Common myeloid progenitor, CD34-positive (primary cell): ENCODE measurements around the gene SERPINE1.

Source experiments
- CTCF ChIA-PET: fragments of 350-600 bp; sonication (Branson Sonifier 250); formaldehyde crosslinking; loops from one replicate; lab custom pipeline; 2021; ENCODE audit warnings: antibody characterized with exemption; lab: Charles Lee
- POLR2A ChIA-PET: fragments of 350-600 bp; sonication (Branson Sonifier 250); formaldehyde crosslinking; loops from one replicate; lab custom pipeline; 2021; ENCODE audit warnings: antibody characterized with exemption; lab: Charles Lee
- DNase-seq, 3 donors: peaks; one replicate each; pipeline versions ENCODE4 v3.0.0 to v3.0.0-alpha.2; 2013
- H3K27ac ChIP-seq, 2 experiments: 1 replicate in 1 of 2; 2 replicates in 1 of 2; pipeline ENCODE4 v1.7.0; 2013; ENCODE audit warnings: inconsistent platforms in 2 of 2, low read length in 2 of 2, mild to moderate bottlenecking in 2 of 2, low read depth in 1 of 2, moderate library complexity in 1 of 2; ENCODE audit not compliant: severe bottlenecking in 2 of 2, insufficient read depth in 1 of 2, poor library complexity in 1 of 2
- H3K27me3 ChIP-seq, 5 experiments: replicated peaks in 2 of 5; 1 replicate in 3 of 5; 2 replicates in 2 of 5; pipeline versions ENCODE4 v1.6.1 to v1.7.0; 2013; ENCODE audit warnings: low read length in 4 of 5, mild to moderate bottlenecking in 2 of 5, moderate library complexity in 2 of 5, inconsistent platforms in 1 of 5; ENCODE audit not compliant: insufficient read depth in 5 of 5, control insufficient read depth in 4 of 5
- H3K36me3 ChIP-seq, 4 experiments: 1 replicate in 2 of 4; 2 replicates in 2 of 4; pipeline versions ENCODE4 v1.6.1 to v1.7.0; 2013; ENCODE audit warnings: low read length in 3 of 4, control low read depth in 1 of 4, mild to moderate bottlenecking in 1 of 4; ENCODE audit not compliant: control insufficient read depth in 4 of 4, insufficient read depth in 4 of 4
- H3K4me1 ChIP-seq, 4 experiments: 1 replicate in 3 of 4; 2 replicates in 1 of 4; pipeline versions ENCODE4 v1.6.1 to v1.7.1; 2013; ENCODE audit warnings: low read length in 3 of 4, mild to moderate bottlenecking in 3 of 4, control low read depth in 1 of 4, inconsistent platforms in 1 of 4, moderate library complexity in 1 of 4; ENCODE audit not compliant: control insufficient read depth in 4 of 4, insufficient read depth in 4 of 4; ENCODE audit errors: control extremely low read depth in 1 of 4
- H3K4me3 ChIP-seq, 7 experiments: 1 replicate in 4 of 7; 2 replicates in 3 of 7; pipeline versions ENCODE4 v1.5.1 to v1.7.0; 2013; ENCODE audit warnings: mild to moderate bottlenecking in 7 of 7, low read length in 6 of 7, moderate library complexity in 6 of 7, inconsistent platforms in 2 of 7, low read depth in 2 of 7, control low read depth in 1 of 7; ENCODE audit not compliant: insufficient read depth in 4 of 7, control insufficient read depth in 1 of 7; ENCODE audit errors: extremely low read depth in 1 of 7
- H3K9me3 ChIP-seq, 5 experiments: 1 replicate in 4 of 5; 2 replicates in 1 of 5; pipeline versions ENCODE4 v1.6.1 to v1.7.1; 2013; ENCODE audit warnings: low read length in 4 of 5, mild to moderate bottlenecking in 2 of 5, inconsistent platforms in 1 of 5, low read depth in 1 of 5, moderate library complexity in 1 of 5; ENCODE audit not compliant: control insufficient read depth in 4 of 5, insufficient read depth in 2 of 5; ENCODE audit errors: control extremely low read depth in 1 of 5
- whole genome bisulfite sequencing: methylation state at CpG from one replicate; pipeline ENCODE4 v1.1.5; 2013; ENCODE audit not compliant: insufficient coverage; 5-methylcytosine and 5-hydroxymethylcytosine counted together

The SERPINE1 gene

GRCh38 chr7:101133621-101134398 lies 6.9 kb downstream of the SERPINE1 start:
- no peak overlapping the region for H3K4me3 ChIP-seq
- peaks cover 0 to 46% (median 3%) of the 10 kb centered on the region in 4 experiments for H3K36me3 ChIP-seq
- no peaks in the 10 kb centered on the region for H3K9me3 ChIP-seq
- H3K27ac ChIP-seq, result no peak overlapping the region
- peaks cover 0 to 31% (median 16%) of the 10 kb centered on the region in 4 experiments for H3K4me1 ChIP-seq
- ChIA-PET POLR2A (no interaction called here), CTCF (interaction anchor here (0.6 to 3.0 kb wide), 5 partner anchors 8 to 149 kb away, joined by 3 to 16 read pairs (median 3); no protein-coding TSS in a partner anchor)
- 90% methylated on average over 10 of the region's 15 CpGs for WGBS
- H3K27me3 ChIP-seq, result peaks cover 0 to 15% (median 2%) of the 10 kb centered on the region in 5 experiments
- no peak for DNase-seq

GRCh38 chr7:101134399-101134980 lies 7.6 kb downstream of the SERPINE1 start:
- ChIA-PET CTCF (interaction anchor here (0.8 to 3.0 kb wide), 4 partner anchors 9 to 148 kb away, joined by 3 to 16 read pairs (median 4); no protein-coding TSS in a partner anchor), POLR2A (no interaction called here)
- no peak overlapping the region for H3K4me3 ChIP-seq
- no peaks in the 10 kb centered on the region for H3K9me3 ChIP-seq
- peaks cover 0 to 15% (median 2%) of the 10 kb centered on the region in 5 experiments for H3K27me3 ChIP-seq
- H3K27ac ChIP-seq, result no peak overlapping the region
- H3K36me3 ChIP-seq, result peaks cover 0 to 46% (median 3%) of the 10 kb centered on the region in 4 experiments
- WGBS, result no CpG with 5 or more reads among the region's 6 CpGs
- peaks cover 0 to 36% (median 19%) of the 10 kb centered on the region in 4 experiments for H3K4me1 ChIP-seq
- peak in 1 of 3 donors; percentile 48 for DNase-seq

DNA sequence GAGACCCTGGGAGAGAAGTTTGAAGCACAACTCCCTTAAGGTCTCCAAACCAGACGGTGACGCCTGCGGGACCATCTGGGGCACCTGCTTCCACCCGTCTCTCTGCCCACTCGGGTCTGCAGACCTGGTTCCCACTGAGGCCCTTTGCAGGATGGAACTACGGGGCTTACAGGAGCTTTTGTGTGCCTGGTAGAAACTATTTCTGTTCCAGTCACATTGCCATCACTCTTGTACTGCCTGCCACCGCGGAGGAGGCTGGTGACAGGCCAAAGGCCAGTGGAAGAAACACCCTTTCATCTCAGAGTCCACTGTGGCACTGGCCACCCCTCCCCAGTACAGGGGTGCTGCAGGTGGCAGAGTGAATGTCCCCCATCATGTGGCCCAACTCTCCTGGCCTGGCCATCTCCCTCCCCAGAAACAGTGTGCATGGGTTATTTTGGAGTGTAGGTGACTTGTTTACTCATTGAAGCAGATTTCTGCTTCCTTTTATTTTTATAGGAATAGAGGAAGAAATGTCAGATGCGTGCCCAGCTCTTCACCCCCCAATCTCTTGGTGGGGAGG lies 10.8 kb downstream of the SERPINE1 start:
- Histone ChIP-seq H3K4me3 (peak overlapping the region in 3 of 7 experiments; percentile 26 to 69 (median 63)), H3K36me3 (peaks cover 0 to 30% (median 1%) of the 10 kb centered on the region in 4 experiments), H3K27ac (peak overlapping the region; percentile 61 to 84), H3K9me3 (no peaks in the 10 kb centered on the region), H3K27me3 (peaks cover 0 to 15% (median 2%) of the 10 kb centered on the region in 5 experiments), H3K4me1 (peaks cover 0 to 44% (median 21%) of the 10 kb centered on the region in 4 experiments)
- no peak for DNase-seq
- CTCF ChIA-PET, result interaction anchor here (0.8 to 2.8 kb wide), 13 partner anchors 9 to 145 kb away, joined by 3 to 10 read pairs (median 4); partner anchors contain the start of genes SERPINE1 and TRIM56
- WGBS, result 100% methylated on average over 4 of the region's 9 CpGs
- POLR2A ChIA-PET, result interaction anchor here (0.6 to 1.9 kb wide), 4 partner anchors 11 to 52 kb away, joined by 3 to 6 read pairs (median 4); partner anchors contain the start of genes SERPINE1 and TRIM56

DNA sequence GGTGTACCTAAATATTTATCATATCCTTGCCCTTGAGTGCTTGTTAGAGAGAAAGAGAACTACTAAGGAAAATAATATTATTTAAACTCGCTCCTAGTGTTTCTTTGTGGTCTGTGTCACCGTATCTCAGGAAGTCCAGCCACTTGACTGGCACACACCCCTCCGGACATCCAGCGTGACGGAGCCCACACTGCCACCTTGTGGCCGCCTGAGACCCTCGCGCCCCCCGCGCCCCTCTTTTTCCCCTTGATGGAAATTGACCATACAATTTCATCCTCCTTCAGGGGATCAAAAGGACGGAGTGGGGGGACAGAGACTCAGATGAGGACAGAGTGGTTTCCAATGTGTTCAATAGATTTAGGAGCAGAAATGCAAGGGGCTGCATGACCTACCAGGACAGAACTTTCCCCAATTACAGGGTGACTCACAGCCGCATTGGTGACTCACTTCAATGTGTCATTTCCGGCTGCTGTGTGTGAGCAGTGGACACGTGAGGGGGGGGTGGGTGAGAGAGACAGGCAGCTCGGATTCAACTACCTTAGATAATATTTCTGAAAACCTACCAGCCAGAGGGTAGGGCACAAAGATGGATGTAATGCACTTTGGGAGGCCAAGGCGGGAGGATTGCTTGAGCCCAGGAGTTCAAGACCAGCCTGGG lies 11.4 kb downstream of the SERPINE1 start:
- Histone ChIP-seq H3K9me3 (no peaks in the 10 kb centered on the region), H3K36me3 (peaks cover 0 to 27% (median 1%) of the 10 kb centered on the region in 4 experiments), H3K27ac (peak overlapping the region; percentile 61 to 84), H3K27me3 (peaks cover 0 to 15% (median 2%) of the 10 kb centered on the region in 5 experiments), H3K4me1 (peaks cover 0 to 44% (median 21%) of the 10 kb centered on the region in 4 experiments), H3K4me3 (peak overlapping the region in 4 of 7 experiments; percentile 26 to 69 (median 55))
- peak; percentile 98 to 99 (median 99) for DNase-seq
- ChIA-PET CTCF (interaction anchor here (0.6 to 2.8 kb wide), 12 partner anchors 10 to 1616 kb away, joined by 3 to 10 read pairs (median 4); partner anchors contain the start of gene SERPINE1), POLR2A (interaction anchor here (0.5 to 1.9 kb wide), 5 partner anchors 11 to 53 kb away, joined by 3 to 6 read pairs (median 4); partner anchors contain the start of genes SERPINE1 and TRIM56)
- WGBS, result 0% methylated on average over 7 of the region's 16 CpGs

DNA sequence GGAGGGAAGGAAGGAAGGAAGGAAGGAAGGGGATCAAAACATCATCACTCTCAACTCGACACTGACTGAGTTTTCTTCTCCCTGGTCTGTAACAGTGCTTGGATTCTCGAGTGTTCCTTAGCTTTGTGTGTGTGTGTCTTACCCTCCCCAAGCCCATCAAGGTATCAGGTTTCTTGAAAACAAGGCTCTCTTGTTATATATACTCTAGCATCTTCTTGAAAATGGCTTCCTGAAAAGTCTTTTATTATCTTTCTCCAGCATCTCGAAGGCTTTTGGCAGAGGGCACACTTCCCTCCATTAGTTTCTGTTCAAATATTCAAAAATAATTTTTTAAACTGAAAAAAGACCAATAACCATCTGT lies 13.4 kb downstream of the SERPINE1 start:
- Histone ChIP-seq H3K4me1 (peaks cover 0 to 35% (median 25%) of the 10 kb centered on the region in 4 experiments), H3K9me3 (no peaks in the 10 kb centered on the region), H3K27ac (no peak overlapping the region), H3K4me3 (no peak overlapping the region), H3K27me3 (peaks cover 0 to 15% (median 0%) of the 10 kb centered on the region in 5 experiments), H3K36me3 (peaks cover 0 to 20% (median 0%) of the 10 kb centered on the region in 4 experiments)
- no peak for DNase-seq
- WGBS, result 33% methylated on average over 1 of the region's 3 CpGs
- ChIA-PET CTCF (interaction anchor here (0.7 to 5.3 kb wide), 10 partner anchors 12 to 142 kb away, joined by 3 to 47 read pairs (median 4); partner anchors contain the start of gene SERPINE1), POLR2A (no interaction called here)

DNA sequence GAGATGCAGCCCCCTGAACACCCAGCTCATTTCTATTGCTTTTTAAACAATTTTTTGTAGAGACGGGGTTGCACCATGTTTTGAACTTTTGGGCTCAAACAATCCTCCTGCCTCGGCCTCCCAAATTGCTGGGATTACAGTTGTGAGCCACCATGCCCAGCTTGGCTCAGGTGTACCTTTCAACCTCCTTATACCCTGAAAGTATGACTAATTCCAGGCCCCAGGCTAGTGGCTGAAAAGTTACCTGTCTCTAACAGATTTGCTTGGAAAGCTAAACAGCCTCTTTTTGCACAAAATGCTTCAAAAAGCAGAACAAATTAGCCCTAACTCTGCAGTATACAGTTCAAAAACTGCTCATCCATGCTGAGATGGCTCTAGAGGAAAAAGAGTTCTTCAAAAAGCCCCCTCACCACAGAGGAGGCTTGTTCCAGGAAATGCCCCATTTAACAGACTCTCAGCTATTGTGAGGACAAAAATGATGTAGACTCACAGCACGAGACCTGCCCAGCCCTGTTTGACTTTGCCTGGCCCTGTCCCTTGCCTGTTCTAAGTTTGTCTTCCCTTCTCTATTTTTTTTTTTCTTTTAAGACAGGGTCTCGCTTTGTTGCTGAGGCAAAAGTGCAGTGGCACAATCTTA lies 14.0 kb downstream of the SERPINE1 start:
- WGBS, result 95% methylated on average over 4 of the region's 4 CpGs
- H3K4me3 ChIP-seq, result no peak overlapping the region
- H3K27me3 ChIP-seq, result peaks cover 0 to 10% (median 0%) of the 10 kb centered on the region in 5 experiments
- no peak for DNase-seq
- ChIA-PET POLR2A (no interaction called here), CTCF (interaction anchor here (0.7 to 5.3 kb wide), 13 partner anchors 12 to 141 kb away, joined by 3 to 47 read pairs (median 4); partner anchors contain the start of genes SERPINE1 and VGF)
- no peak overlapping the region for H3K27ac ChIP-seq
- H3K4me1 ChIP-seq, result peaks cover 0 to 32% (median 23%) of the 10 kb centered on the region in 4 experiments
- H3K36me3 ChIP-seq, result peaks cover 0 to 15% (median 0%) of the 10 kb centered on the region in 4 experiments
- H3K9me3 ChIP-seq, result no peaks in the 10 kb centered on the region
